K562 (cell line): ENCODE results near the gene CSK. TPM values are rescaled to one million over a fixed set of nuclear protein-coding genes. Genes with fewer than 3 reads are reported as not detected.

ENCODE experiments used
- ATAC-seq: fragments of 200-7000 bp; cut with Tn5 transposase; 3 replicates; pipeline ENCODE4 v1.9.1; 2020; ENCODE audit warnings: moderate library complexity
- BruUV-seq: library from RNA; stranded (reverse); fragments of 400-500 nt; replicated peaks from 2 replicates; lab custom pipeline; 2021; lab: Mats Ljungman, UMichigan
- CTCF ChIA-PET: fragments of 300-600 bp; formaldehyde crosslinking; extraction: SDS; loops from one replicate; lab custom pipeline; 2021; ENCODE audit warnings: low intra/inter-chr PET ratio; lab: Yijun Ruan, JAX
- POLR2A ChIA-PET: fragments of 300-600, 350-650 bp; sonication (Branson Sonifier 250); formaldehyde crosslinking; extraction: SDS; loops from one replicate; lab custom pipeline; 2021; ENCODE audit warnings: antibody characterized with exemption, inconsistent platforms; lab: Yijun Ruan, JAX
- DNase-seq, 4 experiments: peaks; one replicate each; pipeline versions ENCODE4 v3.0.0 to v3.0.0-alpha.2; 2011 to 2018; ENCODE audit warnings: low spot score in 3 of 4, mixed read lengths in 3 of 4; ENCODE audit errors: extremely low read depth in 1 of 4
- FAIRE-seq: peaks from 2 replicates; lab custom pipeline; 2011; peaks lifted over from hg19 to GRCh38; lab: Jason Lieb, UNC
- H2AFZ ChIP-seq: 2 replicates; pipeline ENCODE4 v1.6.0; 2011; ENCODE audit warnings: low read depth, low read length, control low read depth, inconsistent platforms
- H3K27ac ChIP-seq: fragments of 200-600 bp; 3 replicates; pipeline ENCODE4 v1.8.0; 2011; ENCODE audit warnings: low read depth, mild to moderate bottlenecking, control low read depth, inconsistent platforms, low read length, moderate library complexity, mixed read lengths; ENCODE audit errors: extremely low read depth
- H3K27me3 ChIP-seq, 2 experiments: fragments of 300-600 bp in 1 of 2; 2 replicates in 1 of 2; 3 replicates in 1 of 2; pipeline versions ENCODE4 v1.6.0 to v1.8.0; 2011; ENCODE audit warnings: inconsistent platforms in 2 of 2, low read length in 2 of 2, mild to moderate bottlenecking in 1 of 2, mixed read lengths in 1 of 2, moderate library complexity in 1 of 2; ENCODE audit not compliant: control insufficient read depth in 2 of 2, insufficient read depth in 2 of 2
- H3K36me3 ChIP-seq: fragments of 300-600 bp; 3 replicates; pipeline ENCODE4 v1.8.0; 2011; ENCODE audit warnings: mild to moderate bottlenecking, low read length, inconsistent platforms; ENCODE audit not compliant: control insufficient read depth, insufficient read depth
- H3K4me1 ChIP-seq, 2 experiments: fragments of 200-600 bp in 1 of 2; replicated peaks in 1 of 2; 2 replicates in 1 of 2; 3 replicates in 1 of 2; pipeline versions ENCODE4 v1.5.1 to v1.8.0; 2011; ENCODE audit warnings: inconsistent platforms in 2 of 2, low read length in 2 of 2, mild to moderate bottlenecking in 1 of 2, mixed read lengths in 1 of 2, moderate library complexity in 1 of 2; ENCODE audit not compliant: control insufficient read depth in 2 of 2, insufficient read depth in 2 of 2
- H3K4me2 ChIP-seq: 2 replicates; pipeline ENCODE4 v1.6.1; 2011; ENCODE audit warnings: low read length, control low read depth, inconsistent platforms, mixed read lengths; ENCODE audit not compliant: insufficient read depth
- H3K4me3 ChIP-seq: fragments of 200-600 bp; sonication (generic), shearing (Covaris generic); 2 replicates; pipeline ENCODE4 v1.5.1; 2016; ENCODE audit warnings: control low read depth, inconsistent platforms
- H3K79me2 ChIP-seq: fragments of 200-600 bp; 3 replicates; pipeline ENCODE4 v1.8.0; 2011; ENCODE audit warnings: low read length, inconsistent platforms; ENCODE audit not compliant: control insufficient read depth, insufficient read depth
- H3K9ac ChIP-seq, 2 experiments: 2 replicates each; pipeline versions ENCODE4 v1.6.0 to v1.6.1; 2011; ENCODE audit warnings: low read depth in 2 of 2, low read length in 2 of 2, control low read depth in 1 of 2, inconsistent platforms in 1 of 2, mild to moderate bottlenecking in 1 of 2, mixed read lengths in 1 of 2; ENCODE audit not compliant: insufficient read depth in 1 of 2
- H3K9me1 ChIP-seq: one replicate; pipeline ENCODE4 v1.6.0; 2011; ENCODE audit warnings: inconsistent platforms, mild to moderate bottlenecking, low read length, moderate library complexity; ENCODE audit not compliant: control insufficient read depth, insufficient read depth
- H3K9me3 ChIP-seq: replicated peaks from 2 replicates; pipeline ENCODE4 v1.5.1; 2011; ENCODE audit warnings: low read depth, low read length, inconsistent platforms; ENCODE audit not compliant: control insufficient read depth, insufficient read depth
- H4K20me1 ChIP-seq: replicated peaks from 2 replicates; pipeline ENCODE4 v1.6.1; 2011; ENCODE audit warnings: low read length, inconsistent platforms, mixed read lengths; ENCODE audit not compliant: control insufficient read depth, insufficient read depth
- ASH1L ChIP-seq: fragments of 450-650 bp; IDR thresholded peaks from 2 replicates; pipeline ENCODE4 v1.6.1; 2018; ENCODE audit warnings: borderline replicate concordance, mild to moderate bottlenecking, low read depth; ENCODE audit not compliant: partially characterized antibody
- CBFA2T2 ChIP-seq: fragments of 450-650 bp; conservative IDR thresholded peaks from 2 replicates; pipeline ENCODE4 v1.6.1; 2017; ENCODE audit warnings: mild to moderate bottlenecking
- CBFB ChIP-seq: sonication (generic); formaldehyde crosslinking; IDR thresholded peaks from 2 replicates; pipeline ENCODE4 v1.4.0; 2020; ENCODE audit warnings: mild to moderate bottlenecking, missing genetic modification reagents
- CC2D1A ChIP-seq: fragments of 450-650 bp; IDR thresholded peaks from 2 replicates; pipeline ENCODE4 v1.6.1; 2017; ENCODE audit warnings: mild to moderate bottlenecking
- FOXM1 ChIP-seq, 2 experiments: fragments of 450-650 bp in 1 of 2; sonication (generic) in 1 of 2; formaldehyde crosslinking in 1 of 2; IDR thresholded peaks; 2 replicates each; pipeline versions ENCODE4 v1.6.1 to v1.9.0; 2017 to 2022; ENCODE audit warnings: low read depth in 2 of 2, mild to moderate bottlenecking in 2 of 2, missing genetic modification reagents in 1 of 2, moderate library complexity in 1 of 2
- HNRNPL ChIP-seq: fragments of 200-400 bp; formaldehyde crosslinking; IDR thresholded peaks from 2 replicates; pipeline ENCODE4 v1.6.1; 2017; ENCODE audit warnings: low read depth, mild to moderate bottlenecking, low read length
- POLR2AphosphoS5 ChIP-seq: IDR thresholded peaks from 2 replicates; pipeline ENCODE4 v1.6.1; 2011; ENCODE audit warnings: mild to moderate bottlenecking, low read depth, low read length, moderate library complexity; ENCODE audit not compliant: control insufficient read depth, insufficient read depth
- TCF3 ChIP-seq: sonication (generic); formaldehyde crosslinking; IDR thresholded peaks from 2 replicates; pipeline ENCODE4 v1.4.0; 2020; ENCODE audit warnings: mild to moderate bottlenecking, missing genetic modification reagents
- TEAD2 ChIP-seq: fragments of 450-650 bp; IDR thresholded peaks from 2 replicates; pipeline ENCODE4 v1.6.1; 2016; ENCODE audit warnings: missing genetic modification characterization, control low read depth, missing compliant biosample characterization
- WHSC1 ChIP-seq: IDR thresholded peaks from one replicate; pipeline ENCODE4 v1.6.1; 2012; ENCODE audit warnings: low read length, control low read depth, inconsistent platforms
- ZFP36 ChIP-seq: fragments of 150-350 bp; IDR thresholded peaks from 2 replicates; pipeline ENCODE4 v1.6.1; 2018; ENCODE audit warnings: low read length, low read depth; ENCODE audit not compliant: partially characterized antibody
- ZFX ChIP-seq: sonication (generic); formaldehyde crosslinking; IDR thresholded peaks from 2 replicates; pipeline ENCODE4 v1.8.0; 2022; ENCODE audit warnings: mild to moderate bottlenecking, missing genetic modification reagents, moderate library complexity
- ZNF143 ChIP-seq: sonication (generic); formaldehyde crosslinking; IDR thresholded peaks from 2 replicates; pipeline ENCODE4 v1.9.0; 2022; ENCODE audit warnings: mild to moderate bottlenecking, missing genetic modification reagents
- WGBS: fragments of 100-300 bp; shearing (Covaris generic); methylation state at CpG from one replicate; pipeline ENCODE4 v1.1.6; 2016; ENCODE audit warnings: low coverage, mixed read lengths; ENCODE audit not compliant: insufficient coverage; ENCODE audit errors: missing lambda C conversion rate; 5-methylcytosine and 5-hydroxymethylcytosine counted together
- in situ Hi-C: fragments of 300-500 bp; cut with MboI; formaldehyde crosslinking; loops from 4 replicates; pipeline ENCODE4 v1.15.0; 2018; ENCODE audit warnings: inconsistent platforms, mixed read lengths
- intact Hi-C: fragments of 100-400 bp; cut with micrococcal nuclease; formaldehyde crosslinking; loops from 2 replicates; pipeline ENCODE4 v1.14.2; 2022
- polyA plus RNA-seq, 8 experiments: library from polyadenylated mRNA; depleted of rRNA in 4 of 8; stranded (reverse) in 5 of 8; unstranded in 3 of 8; fragments of >200 nt; fragmentation: Nextera tagmentation in 2 of 8; fragmentation: Illumina TruSeq in 1 of 8; extraction: Ambion mirVana in 2 of 8; extraction: Trizol in 1 of 8; gene quantifications; 2 replicates each; pipeline versions ENCODE4 v1.2.1 to v1.2.3, GENCODE V29; 2011 to 2014; ENCODE audit warnings: inconsistent platforms in 1 of 8, missing spikeins in 1 of 8
- total RNA-seq, 7 experiments: library from RNA; depleted of rRNA in 6 of 7; stranded (reverse); fragments of >200 nt in 6 of 7; fragmentation: Illumina TruSeq in 2 of 7; extraction: Trizol in 2 of 7; gene quantifications; 2 replicates each; pipeline versions ENCODE4 v1.2.1 to v1.2.3, GENCODE V29; 2011 to 2021; ENCODE audit warnings: low replicate concordance in 1 of 7
- TF ChIP-seq, protein P1 (sequence below): fragments of 250-450 bp; sonication (Bioruptor Pico); IDR thresholded peaks from 2 replicates; pipeline ENCODE4 v1.4.0; 2020; ENCODE audit warnings: borderline replicate concordance

Gene CSK
- total and polyA plus RNA-seq, 9 of the 15 experiments (the other 6 are each of a cell fraction or from before 2014, with no cell fraction given), result 1.5 to 112 (median 22.5) TPM

GRCh38 chr15:74784426-74785193, 2.7 kb downstream of the CSK start:
- POLR2A ChIA-PET, result interaction anchor here (0.6 to 1.5 kb wide), 7 partner anchors 11 to 378 kb away, joined by 3 read pairs; no protein-coding TSS in a partner anchor

More at GRCh38 chr15:74784426-74785193, 2.7 kb downstream of the CSK start:
- intact Hi-C loops, result no loop called here
- peaks cover 73% of the 10 kb centered on the region for H3K79me2 ChIP-seq
- H3K4me1 ChIP-seq, result peaks cover 58 to 78% of the 10 kb centered on the region in 2 experiments
- no peak overlapping the region for H2AFZ ChIP-seq
- TF ChIP-seq POLR2AphosphoS5 (no peak), ZNF143 (CRISPR knock-in tag) (no peak), TEAD2 (tag) (no peak), FOXM1 (IDR thresholded peaks at IDR 0.05; ENCODE audit: low read depth) (no peak), FOXM1 (CRISPR knock-in tag; IDR thresholded peaks at IDR 0.05; ENCODE audit: low read depth) (no peak), TCF3 (CRISPR knock-in tag) (no peak), WHSC1 (no peak), HNRNPL (no peak), ZFX (CRISPR knock-in tag) (no peak), CBFA2T2 (no peak), CBFB (CRISPR knock-in tag) (no peak), ASH1L (no peak), CC2D1A (no peak), ZFP36 (no peak)
- TF ChIP-seq, protein P1, sequence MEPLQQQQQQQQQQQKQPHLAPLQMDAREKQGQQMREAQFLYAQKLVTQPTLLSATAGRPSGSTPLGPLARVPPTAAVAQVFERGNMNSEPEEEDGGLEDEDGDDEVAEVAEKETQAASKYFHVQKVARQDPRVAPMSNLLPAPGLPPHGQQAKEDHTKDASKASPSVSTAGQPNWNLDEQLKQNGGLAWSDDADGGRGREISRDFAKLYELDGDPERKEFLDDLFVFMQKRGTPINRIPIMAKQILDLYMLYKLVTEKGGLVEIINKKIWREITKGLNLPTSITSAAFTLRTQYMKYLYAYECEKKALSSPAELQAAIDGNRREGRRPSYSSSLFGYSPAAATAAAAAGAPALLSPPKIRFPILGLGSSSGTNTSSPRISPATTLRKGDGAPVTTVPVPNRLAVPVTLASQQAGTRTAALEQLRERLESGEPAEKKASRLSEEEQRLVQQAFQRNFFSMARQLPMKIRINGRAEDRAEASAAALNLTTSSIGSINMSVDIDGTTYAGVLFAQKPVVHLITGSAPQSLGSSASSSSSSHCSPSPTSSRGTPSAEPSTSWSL (CRISPR knock-in tag), result no peak
- no peaks in the 10 kb centered on the region for H3K27me3 ChIP-seq
- CTCF ChIA-PET, result no interaction called here
- peaks cover 26% of the 10 kb centered on the region for H4K20me1 ChIP-seq
- WGBS, result 79% methylated on average over 8 of the region's 8 CpGs
- H3K9me1 ChIP-seq, result no peaks in the 10 kb centered on the region
- no peak for ATAC-seq
- no peak for DNase-seq
- H3K27ac ChIP-seq, result no peak overlapping the region
- in situ Hi-C loops, result no loop called here
- H3K4me3 ChIP-seq, result no peak overlapping the region
- FAIRE-seq, result no peak
- peaks cover 48% of the 10 kb centered on the region; the same call in 2 of the 3 replicates for H3K36me3 ChIP-seq
- peak overlapping the region in 1 of 2 experiments; percentile 93; a peak in 2 of 4 replicates for H3K9ac ChIP-seq
- H3K4me2 ChIP-seq, result peak overlapping the region; percentile 24; the same call in 1 of the 2 replicates
- no TSS peak for BruUV-seq
- H3K9me3 ChIP-seq, result no peaks in the 10 kb centered on the region
